HepG2 (cell line): ENCODE measurements around the gene C19orf85. TPM values are rescaled to one million over a fixed set of nuclear protein-coding genes. Genes with fewer than 3 reads are reported as not detected.

Experiments
- AGO1 ChIP-seq: fragments of 200-400 bp; formaldehyde crosslinking; IDR thresholded peaks from 2 replicates; pipeline ENCODE4 v1.6.1; 2017; ENCODE audit warnings: mild to moderate bottlenecking, low read depth, low read length, moderate library complexity; ENCODE audit not compliant: poor library complexity, severe bottlenecking
- ARID2 ChIP-seq: sonication (generic); formaldehyde crosslinking; IDR thresholded peaks from 2 replicates; pipeline ENCODE4 v1.8.1; 2022; ENCODE audit warnings: mild to moderate bottlenecking, missing genetic modification reagents, borderline replicate concordance
- ATRX ChIP-seq: sonication (generic); formaldehyde crosslinking; IDR thresholded peaks from 2 replicates; pipeline ENCODE4 v1.4.0; 2020; ENCODE audit warnings: missing genetic modification reagents, borderline replicate concordance
- EED ChIP-seq: sonication (generic); formaldehyde crosslinking; IDR thresholded peaks from 2 replicates; pipeline ENCODE4 v1.5.0; 2020; ENCODE audit warnings: mild to moderate bottlenecking, missing genetic modification reagents
- FOSL1 ChIP-seq: sonication (generic); formaldehyde crosslinking; IDR thresholded peaks from 2 replicates; pipeline ENCODE4 v1.9.0; 2021; ENCODE audit warnings: missing genetic modification reagents, borderline replicate concordance
- FOXA1 ChIP-seq, 2 experiments: fragments of 450-650 bp in 1 of 2; sonication (generic) in 1 of 2; formaldehyde crosslinking in 1 of 2; IDR thresholded peaks; 2 replicates each; pipeline versions ENCODE4 v1.4.0 to v1.6.1; 2016 to 2020; ENCODE audit warnings: missing genetic modification reagents in 1 of 2
- HDAC6 ChIP-seq: fragments of 200-600 bp; sonication (generic); IDR thresholded peaks from 2 replicates; pipeline ENCODE4 v1.7.0; 2017; ENCODE audit warnings: mild to moderate bottlenecking, antibody characterized with exemption, low read length, low read depth
- HHEX ChIP-seq: IDR thresholded peaks from 2 replicates; pipeline ENCODE4 v1.6.1; 2016; ENCODE audit warnings: control low read depth
- JUND ChIP-seq: sonication (generic); formaldehyde crosslinking; IDR thresholded peaks from 2 replicates; pipeline ENCODE4 v1.8.0; 2022; ENCODE audit warnings: mild to moderate bottlenecking, missing genetic modification reagents
- KLF13 ChIP-seq: sonication (generic); formaldehyde crosslinking; IDR thresholded peaks from 2 replicates; pipeline ENCODE4 v1.4.0; 2020; ENCODE audit warnings: mild to moderate bottlenecking, missing genetic modification reagents
- MTA1 ChIP-seq: sonication (generic); formaldehyde crosslinking; IDR thresholded peaks from 2 replicates; pipeline ENCODE4 v1.4.0; 2020; ENCODE audit warnings: missing genetic modification reagents, mild to moderate bottlenecking, borderline replicate concordance
- NRL ChIP-seq: sonication (generic); formaldehyde crosslinking; IDR thresholded peaks from 2 replicates; pipeline ENCODE4 v1.5.0; 2020; ENCODE audit warnings: missing genetic modification reagents, mild to moderate bottlenecking, moderate library complexity, borderline replicate concordance
- PHF5A ChIP-seq: IDR thresholded peaks from one replicate; pipeline ENCODE4 v1.6.1; 2018; ENCODE audit warnings: low read depth, missing genetic modification reagents; ENCODE audit not compliant: unreplicated experiment
- SNAI1 ChIP-seq: sonication (generic); formaldehyde crosslinking; IDR thresholded peaks from 2 replicates; pipeline ENCODE4 v1.5.0; 2020; ENCODE audit warnings: mild to moderate bottlenecking, missing genetic modification reagents, borderline replicate concordance
- SSRP1 ChIP-seq: IDR thresholded peaks from 2 replicates; pipeline ENCODE4 v1.6.1; 2016; ENCODE audit warnings: control low read depth
- TAF15 ChIP-seq: fragments of 200-400 bp; formaldehyde crosslinking; IDR thresholded peaks from one replicate; pipeline ENCODE4 v1.6.1; 2018; ENCODE audit warnings: mild to moderate bottlenecking, low read depth, low read length; ENCODE audit not compliant: poor library complexity, severe bottlenecking
- TFDP1 ChIP-seq: IDR thresholded peaks from 2 replicates; pipeline ENCODE4 v1.6.1; 2016; ENCODE audit warnings: missing compliant biosample characterization, missing genetic modification reagents, borderline replicate concordance
- ZFP36L1 ChIP-seq: sonication (generic); formaldehyde crosslinking; IDR thresholded peaks from 2 replicates; pipeline ENCODE4 v1.8.0; 2022; ENCODE audit warnings: mild to moderate bottlenecking, missing genetic modification reagents, moderate library complexity
- ZNF232 ChIP-seq: sonication (generic); formaldehyde crosslinking; IDR thresholded peaks from 2 replicates; pipeline ENCODE4 v1.4.0; 2020; ENCODE audit warnings: missing genetic modification reagents, borderline replicate concordance
- ZNF234 ChIP-seq: sonication (generic); formaldehyde crosslinking; conservative IDR thresholded peaks from 2 replicates; pipeline ENCODE4 v1.5.1; 2020; ENCODE audit warnings: mild to moderate bottlenecking, missing genetic modification reagents
- ZNF562 ChIP-seq: sonication (generic); formaldehyde crosslinking; IDR thresholded peaks from 2 replicates; pipeline ENCODE4 v1.8.0; 2022; ENCODE audit warnings: missing genetic modification reagents, borderline replicate concordance
- ZNF589 ChIP-seq: sonication (generic); formaldehyde crosslinking; conservative IDR thresholded peaks from 2 replicates; pipeline ENCODE4 v1.8.0; 2022; ENCODE audit warnings: mild to moderate bottlenecking, moderate library complexity, missing genetic modification reagents
- ZNF614 ChIP-seq: IDR thresholded peaks from 2 replicates; pipeline ENCODE4 v1.6.1; 2018; ENCODE audit warnings: missing biosample characterization, missing genetic modification reagents, inconsistent platforms, borderline replicate concordance
- ZNF713 ChIP-seq: sonication (generic); formaldehyde crosslinking; IDR thresholded peaks from 2 replicates; pipeline ENCODE4 v1.4.0; 2020; ENCODE audit warnings: mild to moderate bottlenecking, missing genetic modification reagents
- ZNF777 ChIP-seq: sonication (generic); formaldehyde crosslinking; IDR thresholded peaks from 2 replicates; pipeline ENCODE4 v1.4.0; 2020; ENCODE audit warnings: missing genetic modification reagents
- polyA plus RNA-seq, 8 experiments: library from polyadenylated mRNA; depleted of rRNA in 3 of 8; stranded (reverse) in 7 of 8; unstranded in 1 of 8; fragments of >200 nt; fragmentation: Illumina TruSeq in 4 of 8; extraction: Trizol in 4 of 8; gene quantifications; 2 replicates each; pipeline versions ENCODE4 v1.2.1 to v1.2.3, GENCODE V29; 2011 to 2016; ENCODE audit warnings: low read depth in 4 of 8, missing spikeins in 1 of 8, mixed read lengths in 1 of 8; ENCODE audit not compliant: insufficient read depth in 1 of 8
- total RNA-seq, 5 experiments: library from RNA; depleted of rRNA; stranded (reverse); fragments of >200 nt; fragmentation: Illumina TruSeq; extraction: Trizol; gene quantifications; 2 replicates each; pipeline ENCODE4 v1.2.3, GENCODE V29; 2016; ENCODE audit warnings: low read depth in 1 of 5
- TF ChIP-seq, protein P1 (sequence below): sonication (generic); formaldehyde crosslinking; IDR thresholded peaks from 2 replicates; pipeline ENCODE4 v1.4.0; 2020; ENCODE audit warnings: missing genetic modification reagents, mild to moderate bottlenecking, borderline replicate concordance
- TF ChIP-seq, protein P2 (sequence below): sonication (generic); formaldehyde crosslinking; IDR thresholded peaks from 2 replicates; pipeline ENCODE4 v1.4.0; 2020; ENCODE audit warnings: missing genetic modification reagents

Gene C19orf85
- total and polyA plus RNA-seq, 2 of the 13 experiments (the other 11 are each of a cell fraction or from before 2014, with no cell fraction given), result not detected

- TF ChIP-seq TFDP1 (peak; percentile 94), AGO1 (no peak), ZNF232 (peak; percentile 95), SSRP1 (CRISPR knock-in tag) (no peak), KLF13 (CRISPR knock-in tag) (peak; percentile 59; the same call in 1 of the 2 replicates), EED (CRISPR knock-in tag) (peak; percentile 77; the same call in 1 of the 2 replicates), ZFP36L1 (no peak), HHEX (CRISPR knock-in tag) (no peak), ZNF777 (peak; percentile 29; the same call in 1 of the 2 replicates), JUND (no peak), FOSL1 (CRISPR knock-in tag) (no peak), ZNF562 (no peak), MTA1 (CRISPR knock-in tag) (peak; percentile 78; the same call in 1 of the 2 replicates), PHF5A (CRISPR knock-in tag) (no peak), ZNF234 (CRISPR knock-in tag) (no peak), SNAI1 (peak; percentile 34; the same call in 1 of the 2 replicates), TAF15 (no peak), ZNF589 (CRISPR knock-in tag) (peak; percentile 66; the same call in 1 of the 2 replicates), ZNF614 (CRISPR knock-in tag) (no peak), NRL (CRISPR knock-in tag) (peak; percentile 94), HDAC6 (no peak), ZNF713 (CRISPR knock-in tag) (0 out of 2 replicates have a peak, but pooled peaks have one; percentile 44), ATRX (CRISPR knock-in tag) (no peak), ARID2 (no peak), FOXA1 (IDR thresholded peaks at IDR 0.05) (no peak), FOXA1 (CRISPR knock-in tag; IDR thresholded peaks at IDR 0.05) (no peak)
- TF ChIP-seq, protein P1, sequence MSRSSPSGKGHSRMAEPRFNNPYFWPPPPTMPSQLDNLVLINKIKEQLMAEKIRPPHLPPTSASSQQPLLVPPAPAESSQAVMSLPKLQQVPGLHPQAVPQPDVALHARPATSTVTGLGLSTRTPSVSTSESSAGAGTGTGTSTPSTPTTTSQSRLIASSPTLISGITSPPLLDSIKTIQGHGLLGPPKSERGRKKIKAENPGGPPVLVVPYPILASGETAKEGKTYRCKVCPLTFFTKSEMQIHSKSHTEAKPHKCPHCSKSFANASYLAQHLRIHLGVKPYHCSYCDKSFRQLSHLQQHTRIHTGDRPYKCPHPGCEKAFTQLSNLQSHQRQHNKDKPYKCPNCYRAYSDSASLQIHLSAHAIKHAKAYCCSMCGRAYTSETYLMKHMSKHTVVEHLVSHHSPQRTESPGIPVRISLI, result no peak
- TF ChIP-seq, protein P2, sequence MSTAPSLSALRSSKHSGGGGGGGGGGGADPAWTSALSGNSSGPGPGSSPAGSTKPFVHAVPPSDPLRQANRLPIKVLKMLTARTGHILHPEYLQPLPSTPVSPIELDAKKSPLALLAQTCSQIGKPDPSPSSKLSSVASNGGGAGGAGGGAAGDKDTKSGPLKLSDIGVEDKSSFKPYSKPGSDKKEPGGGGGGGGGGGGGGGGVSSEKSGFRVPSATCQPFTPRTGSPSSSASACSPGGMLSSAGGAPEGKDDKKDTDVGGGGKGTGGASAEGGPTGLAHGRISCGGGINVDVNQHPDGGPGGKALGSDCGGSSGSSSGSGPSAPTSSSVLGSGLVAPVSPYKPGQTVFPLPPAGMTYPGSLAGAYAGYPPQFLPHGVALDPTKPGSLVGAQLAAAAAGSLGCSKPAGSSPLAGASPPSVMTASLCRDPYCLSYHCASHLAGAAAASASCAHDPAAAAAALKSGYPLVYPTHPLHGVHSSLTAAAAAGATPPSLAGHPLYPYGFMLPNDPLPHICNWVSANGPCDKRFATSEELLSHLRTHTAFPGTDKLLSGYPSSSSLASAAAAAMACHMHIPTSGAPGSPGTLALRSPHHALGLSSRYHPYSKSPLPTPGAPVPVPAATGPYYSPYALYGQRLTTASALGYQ (CRISPR knock-in tag), result peak; percentile 55; the same call in 1 of the 2 replicates
Measured at GRCh38 chr19:55476100-55476775, 11.7 kb upstream of the C19orf85 start, which contains the start of gene ZNF628 (continued).
